Gastroesophageal sphincter (tissue), 4 donors: ENCODE data around the gene STON2. TPM values are rescaled to one million over a fixed set of nuclear protein-coding genes. Genes with fewer than 3 reads are reported as not detected.

Source experiments
- ATAC-seq: fragments of 150-250 bp; one replicate; pipeline ENCODE4 v1.9.1; 2016; ENCODE audit warnings: mild to moderate bottlenecking, moderate library complexity
- H3K27ac ChIP-seq, 4 donors: fragments of 200-600 bp; sonication (generic) in 3 of 4; 1 replicate in 3 of 4; 2 replicates in 1 of 4; pipeline ENCODE4 v1.5.1; 2016 to 2019
- H3K27me3 ChIP-seq: fragments of 200-600 bp; sonication (generic); one replicate; pipeline ENCODE4 v1.5.1; 2019
- H3K36me3 ChIP-seq, 2 donors: fragments of 200-600 bp; sonication (generic); one replicate each; pipeline ENCODE4 v1.5.1; 2019; ENCODE audit warnings: control low read depth in 1 of 2
- H3K4me1 ChIP-seq, 3 donors: fragments of 200-600 bp; sonication (generic); 1 replicate in 2 of 3; 2 replicates in 1 of 3; pipeline ENCODE4 v1.5.1; 2016 to 2019; ENCODE audit warnings: control low read depth in 2 of 3
- H3K4me3 ChIP-seq, 2 donors: fragments of 200-600 bp; sonication (generic); one replicate each; pipeline ENCODE4 v1.5.1; 2019; ENCODE audit warnings: mild to moderate bottlenecking in 1 of 2, moderate library complexity in 1 of 2
- H3K9me3 ChIP-seq, 3 donors: fragments of 200-600 bp; sonication (generic); one replicate each; pipeline ENCODE4 v1.5.1; 2017 to 2019; ENCODE audit warnings: control low read depth in 2 of 3
- EP300 ChIP-seq: sonication (generic); formaldehyde crosslinking; IDR thresholded peaks from one replicate; pipeline ENCODE4 v1.6.1; 2017; ENCODE audit warnings: antibody characterized with exemption, mild to moderate bottlenecking
- POLR2A ChIP-seq, 2 donors: fragments of 450-650 bp; IDR thresholded peaks; one replicate each; pipeline ENCODE4 v1.6.1; 2017; ENCODE audit warnings: antibody characterized with exemption in 2 of 2, mild to moderate bottlenecking in 2 of 2, moderate library complexity in 1 of 2
- POLR2AphosphoS5 ChIP-seq: sonication (generic); formaldehyde crosslinking; IDR thresholded peaks from one replicate; pipeline ENCODE4 v1.6.1; 2017; ENCODE audit warnings: antibody characterized with exemption
- WGBS, 2 donors: methylation state at CpG; one replicate each; pipeline ENCODE4 v1.1.5; 2018; ENCODE audit warnings: low coverage in 1 of 2; 5-methylcytosine and 5-hydroxymethylcytosine counted together
- total RNA-seq, 4 donors: library from RNA; depleted of rRNA; stranded (reverse); fragments of >200 nt; gene quantifications; one replicate each; pipeline ENCODE4 v1.1.0, GENCODE V29; 2016
- TF ChIP-seq, protein P1 (sequence below), 4 experiments: fragments of 200-600 bp in 2 of 4; fragments of 450-650 bp in 2 of 4; sonication (generic) in 1 of 4; IDR thresholded peaks; one replicate each; pipeline ENCODE4 v1.5.1; 2017 to 2019; ENCODE audit warnings: antibody characterized with exemption in 4 of 4, mild to moderate bottlenecking in 2 of 4, moderate library complexity in 2 of 4

STON2 gene
- total RNA-seq, 4 donors from 2014 or later: 2.8 to 11.6 (median 11.5) TPM

DNA sequence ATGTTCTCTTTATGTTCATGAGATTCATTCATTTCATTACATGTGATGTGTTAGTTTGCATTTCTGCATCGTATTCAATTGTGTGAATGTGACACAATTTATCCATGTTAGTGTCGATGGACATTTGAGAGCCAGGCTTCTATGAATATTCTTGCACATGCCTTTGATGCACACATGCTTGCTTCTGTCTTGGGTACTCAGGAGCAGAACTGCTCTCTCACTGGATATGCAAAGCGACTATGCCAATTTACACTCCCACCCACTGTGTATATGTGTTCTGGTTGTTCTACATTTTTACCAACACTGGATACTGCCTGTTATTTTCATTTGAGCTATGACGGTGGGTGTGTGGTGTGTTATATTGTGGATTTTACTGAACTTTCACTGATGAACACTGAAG is 95.1 kb downstream of the STON2 start:
- Histone ChIP-seq H3K36me3 (no peaks in the 10 kb centered on the region), H3K4me1 (no peaks in the 10 kb centered on the region), H3K27me3 (peaks cover 6% of the 10 kb centered on the region), H3K9me3 (no peaks in the 10 kb centered on the region), H3K4me3 (no peak overlapping the region), H3K27ac (no peak overlapping the region)
- WGBS, 2 donors: 86 to 100% methylated on average over 1 to 4 of the region's 4 CpGs
- no peak for ATAC-seq
- TF ChIP-seq POLR2A (IDR thresholded peaks at IDR 0.05) (no peak), EP300 (no peak), POLR2AphosphoS5 (no peak)
- TF ChIP-seq, protein P1, sequence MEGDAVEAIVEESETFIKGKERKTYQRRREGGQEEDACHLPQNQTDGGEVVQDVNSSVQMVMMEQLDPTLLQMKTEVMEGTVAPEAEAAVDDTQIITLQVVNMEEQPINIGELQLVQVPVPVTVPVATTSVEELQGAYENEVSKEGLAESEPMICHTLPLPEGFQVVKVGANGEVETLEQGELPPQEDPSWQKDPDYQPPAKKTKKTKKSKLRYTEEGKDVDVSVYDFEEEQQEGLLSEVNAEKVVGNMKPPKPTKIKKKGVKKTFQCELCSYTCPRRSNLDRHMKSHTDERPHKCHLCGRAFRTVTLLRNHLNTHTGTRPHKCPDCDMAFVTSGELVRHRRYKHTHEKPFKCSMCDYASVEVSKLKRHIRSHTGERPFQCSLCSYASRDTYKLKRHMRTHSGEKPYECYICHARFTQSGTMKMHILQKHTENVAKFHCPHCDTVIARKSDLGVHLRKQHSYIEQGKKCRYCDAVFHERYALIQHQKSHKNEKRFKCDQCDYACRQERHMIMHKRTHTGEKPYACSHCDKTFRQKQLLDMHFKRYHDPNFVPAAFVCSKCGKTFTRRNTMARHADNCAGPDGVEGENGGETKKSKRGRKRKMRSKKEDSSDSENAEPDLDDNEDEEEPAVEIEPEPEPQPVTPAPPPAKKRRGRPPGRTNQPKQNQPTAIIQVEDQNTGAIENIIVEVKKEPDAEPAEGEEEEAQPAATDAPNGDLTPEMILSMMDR (IDR thresholded peaks at IDR 0.05): no peak

DNA sequence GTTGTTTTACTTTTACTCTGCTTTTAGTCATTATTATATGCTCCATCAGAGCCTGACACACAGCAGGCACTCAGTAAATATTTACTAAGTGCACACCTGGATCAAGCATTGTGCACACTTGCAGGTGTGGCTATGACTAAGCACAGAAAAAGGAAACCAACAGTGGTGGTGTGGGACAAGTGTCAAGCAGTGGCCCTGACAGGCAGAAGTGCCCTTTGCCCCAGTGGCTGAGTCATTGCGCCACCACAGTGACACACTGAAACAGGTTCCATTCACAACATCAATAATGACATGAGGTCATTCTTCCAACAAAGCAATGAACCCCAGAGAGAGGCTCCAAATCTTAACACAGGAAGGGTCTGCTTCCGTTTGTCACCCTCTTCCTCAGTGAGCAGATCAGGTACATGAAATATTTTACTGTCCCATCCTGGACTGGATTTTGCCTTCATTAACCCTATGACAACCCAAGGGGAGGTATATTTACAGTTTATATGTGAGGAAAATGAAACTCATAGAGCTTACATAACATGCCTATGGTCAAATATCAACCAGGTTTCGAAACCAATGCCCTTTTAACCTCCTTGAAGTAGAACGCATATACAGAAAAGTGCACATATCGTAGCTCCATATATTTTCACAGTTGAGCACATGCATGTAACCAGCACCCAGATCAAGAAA is 96.7 kb downstream of the STON2 start:
- no peaks in the 10 kb centered on the region for H3K9me3 ChIP-seq
- no peak overlapping the region for H3K27ac ChIP-seq
- H3K4me3 ChIP-seq: no peak overlapping the region
- H3K4me1 ChIP-seq: no peaks in the 10 kb centered on the region
- TF ChIP-seq EP300 (no peak), POLR2A (IDR thresholded peaks at IDR 0.05) (no peak), POLR2AphosphoS5 (no peak)
- TF ChIP-seq, protein P1 (IDR thresholded peaks at IDR 0.05): no peak
- H3K27me3 ChIP-seq: peaks cover 6% of the 10 kb centered on the region
- WGBS, 2 donors: 67 to 88% methylated on average over 2 to 5 of the region's 5 CpGs
- ATAC-seq: peak; percentile 63
- no peaks in the 10 kb centered on the region for H3K36me3 ChIP-seq

DNA sequence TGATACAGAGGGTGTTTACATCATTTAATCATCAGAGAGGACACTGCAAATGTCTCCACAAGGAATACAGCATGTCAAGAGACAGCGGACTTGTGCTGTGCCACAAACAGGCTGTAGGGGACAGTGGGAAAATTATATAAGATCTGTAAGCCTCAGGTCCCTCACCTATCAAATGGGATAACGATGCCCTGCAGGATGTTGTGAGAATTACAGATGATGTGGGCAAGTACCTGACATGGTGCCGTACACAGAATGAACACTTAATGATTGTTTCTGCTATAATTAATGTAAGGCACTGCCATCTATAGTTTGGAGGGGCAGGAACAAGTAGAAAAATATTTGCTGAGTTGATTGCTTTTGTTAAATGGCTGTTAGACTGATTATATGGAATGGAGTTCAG is 97.5 kb downstream of the STON2 start:
- no peak for ATAC-seq
- H3K27ac ChIP-seq: no peak overlapping the region
- no peak overlapping the region for H3K4me3 ChIP-seq
- H3K9me3 ChIP-seq: no peaks in the 10 kb centered on the region
- no peaks in the 10 kb centered on the region for H3K36me3 ChIP-seq
- TF ChIP-seq, protein P1 (IDR thresholded peaks at IDR 0.05): no peak
- TF ChIP-seq POLR2A (IDR thresholded peaks at IDR 0.05) (no peak), POLR2AphosphoS5 (no peak), EP300 (no peak)
- 75 to 79% methylated on average over 1 to 3 of the region's 3 CpGs for WGBS, 2 donors
- H3K4me1 ChIP-seq: no peaks in the 10 kb centered on the region
- H3K27me3 ChIP-seq: no peaks in the 10 kb centered on the region

DNA sequence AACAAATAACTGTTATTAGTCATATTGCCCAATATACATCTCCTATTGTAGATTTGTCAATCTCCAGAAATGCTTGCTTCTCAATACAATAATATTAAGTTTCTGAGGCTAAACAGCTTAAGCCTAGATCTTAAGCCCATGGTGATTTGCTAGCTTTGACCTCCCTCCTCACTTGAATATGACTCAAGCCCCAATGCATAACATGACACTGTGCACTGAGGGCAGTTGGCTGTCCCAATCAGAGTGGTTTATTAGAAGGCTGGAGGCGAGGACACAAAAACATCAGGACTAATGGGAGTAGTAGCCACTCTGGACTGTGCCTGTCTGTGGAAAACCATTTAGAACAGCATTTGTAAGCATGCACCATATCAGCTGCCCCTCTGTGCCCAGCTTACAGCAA is 98.3 kb downstream of the STON2 start:
- no peaks in the 10 kb centered on the region for H3K9me3 ChIP-seq
- no peak overlapping the region for H3K4me3 ChIP-seq
- WGBS, 2 donors: 67% methylated on average over 1 of the region's 1 CpG; no CpG with 5 or more reads in 1 of the 2 donors
- H3K36me3 ChIP-seq: no peaks in the 10 kb centered on the region
- H3K27ac ChIP-seq: no peak overlapping the region
- no peak for TF ChIP-seq EP300
- H3K27me3 ChIP-seq: no peaks in the 10 kb centered on the region
- no peak for ATAC-seq
- no peaks in the 10 kb centered on the region for H3K4me1 ChIP-seq

DNA sequence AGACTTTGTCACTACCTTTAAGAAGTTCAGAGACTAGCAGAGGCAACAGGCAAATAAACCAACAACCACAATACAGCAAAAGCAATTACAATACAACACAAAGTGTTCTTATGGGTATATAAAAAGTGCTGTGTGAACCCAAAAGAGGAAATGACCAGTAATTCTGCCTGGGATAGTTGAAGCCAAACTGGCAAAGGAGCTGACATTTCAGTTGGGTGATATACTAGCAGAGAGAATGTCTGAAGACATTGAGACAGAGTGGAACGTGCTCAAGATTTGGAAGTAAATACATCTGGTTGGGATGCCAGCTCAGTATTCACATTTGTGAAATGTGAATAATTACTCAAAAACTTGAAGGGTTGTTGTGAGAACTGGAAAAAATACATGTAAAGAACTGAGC is 98.8 kb downstream of the STON2 start:
- 25 to 43% methylated on average over 1 of the region's 1 CpG for WGBS, 2 donors
- Histone ChIP-seq H3K27ac (no peak overlapping the region), H3K4me3 (no peak overlapping the region), H3K36me3 (no peaks in the 10 kb centered on the region), H3K4me1 (no peaks in the 10 kb centered on the region), H3K27me3 (no peaks in the 10 kb centered on the region), H3K9me3 (no peaks in the 10 kb centered on the region)
- no peak for ATAC-seq
- no peak for TF ChIP-seq POLR2A (IDR thresholded peaks at IDR 0.05)
- TF ChIP-seq, protein P1 (IDR thresholded peaks at IDR 0.05): no peak
- TF ChIP-seq POLR2AphosphoS5: no peak
- TF ChIP-seq EP300: no peak
